ENCODE data around the gene EQTN. TPM values are rescaled to one million over a fixed set of nuclear protein-coding genes. Genes with fewer than 3 reads are reported as not detected.

The EQTN gene
- total and polyA plus RNA-seq, 2 of the 4 experiments (the other 2 are of a cell fraction) = not detected

DNA sequence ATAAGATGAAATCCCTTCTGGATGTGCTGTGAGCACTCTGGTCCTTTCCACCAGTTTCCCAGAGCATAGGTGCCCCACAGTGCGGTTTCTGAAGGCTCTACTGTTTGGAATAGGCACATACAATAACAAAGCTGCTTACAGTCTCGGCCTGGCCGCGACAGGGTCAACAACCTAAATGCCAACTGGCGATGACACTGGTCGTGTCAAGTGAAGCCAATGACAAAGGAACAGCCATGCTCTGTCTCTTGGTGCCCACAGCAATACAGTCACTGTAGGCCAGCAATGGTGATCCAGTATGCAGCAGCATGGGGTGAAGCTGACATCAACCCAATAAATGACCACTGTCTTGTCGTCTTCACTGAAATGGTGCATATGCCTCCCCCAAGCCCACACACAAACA, 47.8 kb upstream of the EQTN start:
- Histone ChIP-seq H3K14ac (replicated peaks; ENCODE audit: low read depth, low read length) (no peak overlapping the region), H2AFZ (replicated peaks; ENCODE audit: low read length, poor library complexity) (no peak overlapping the region), H3K27me3 (ENCODE audit: control insufficient read depth, insufficient read depth, low read length) (peaks cover 14% of the 10 kb centered on the region), H3K4me3 (ENCODE audit: insufficient read depth, low read depth, low read length) (no peak overlapping the region), H3K18ac (ENCODE audit: low read depth, low read length) (no peak overlapping the region), H3K56ac (ENCODE audit: extremely low read depth, insufficient read depth, low read length) (no peak overlapping the region), H3K27ac (ENCODE audit: insufficient read depth, low read length) (no peak overlapping the region), H2BK120ac (ENCODE audit: low read depth, low read length) (no peak overlapping the region), H4K5ac (ENCODE audit: low read depth, low read length) (no peak overlapping the region), H2AK5ac (ENCODE audit: low read depth, low read length) (no peak overlapping the region), H2BK15ac (ENCODE audit: low read depth, low read length) (no peak overlapping the region), H3K23ac (ENCODE audit: low read depth, low read length) (no peak overlapping the region), H3K9me3 (ENCODE audit: control insufficient read depth, insufficient read depth, low read length) (no peaks in the 10 kb centered on the region), H3K36me3 (ENCODE audit: control insufficient read depth, insufficient read depth, low read length) (no peaks in the 10 kb centered on the region), H3K4me1 (ENCODE audit: control insufficient read depth, insufficient read depth, low read length) (no peaks in the 10 kb centered on the region), H2BK5ac (ENCODE audit: low read depth, low read length, poor library complexity, severe bottlenecking) (no peak overlapping the region), H3K4ac (ENCODE audit: low read depth, low read length) (no peak overlapping the region), H2BK20ac (ENCODE audit: low read depth, low read length) (no peak overlapping the region), H2AK9ac (replicated peaks; ENCODE audit: low read depth, low read length, poor library complexity) (no peak overlapping the region), H3K9me1 (ENCODE audit: insufficient read depth, low read length) (no peaks in the 10 kb centered on the region), H4K91ac (ENCODE audit: insufficient read depth, low read depth, low read length) (no peak overlapping the region), H3K9ac (ENCODE audit: low read depth, low read length) (no peak overlapping the region), H3K79me1 (ENCODE audit: low read depth in 1 of 2, low read length in 2 of 2) (no peaks in the 10 kb centered on the region), H3K4me2 (ENCODE audit: low read depth, low read length) (no peak overlapping the region), H4K8ac (ENCODE audit: low read depth in 2 of 2, low read length in 2 of 2) (no peak overlapping the region), H4K20me1 (ENCODE audit: insufficient read depth, low read length) (no peaks in the 10 kb centered on the region)
- BruUV-seq (replicated peaks) = no TSS peak
- ATAC-seq (ENCODE audit: low read depth) (no peak), DNase-seq (no peak)
- intact Hi-C loops (cut with micrococcal nuclease) = no loop called here
- in situ Hi-C loops (cut with MboI; ENCODE audit: low sequenced_read_pairs) = no loop called here
- WGBS, 2 experiments (ENCODE audit: extremely low coverage in 2 of 2, insufficient read length in 1 of 2) = 69% methylated on average over 5 of the region's 7 CpGs; no CpG with 5 or more reads in 1 of the 2 experiments
- TF ChIP-seq SMC3 (IDR thresholded peaks at IDR 0.05; ENCODE audit: low read depth, low read length) (no peak), RAD21 (IDR thresholded peaks at IDR 0.05; ENCODE audit: low read length) (no peak), CEBPB (IDR thresholded peaks at IDR 0.05; ENCODE audit: low read depth, low read length) (no peak), POLR2A (IDR thresholded peaks at IDR 0.05; ENCODE audit: low read depth, low read length) (no peak), MXI1 (IDR thresholded peaks at IDR 0.05; ENCODE audit: borderline replicate concordance, low read depth, low read length) (no peak), MAZ (IDR thresholded peaks at IDR 0.05; ENCODE audit: borderline replicate concordance, low read depth, low read length) (no peak), RCOR1 (IDR thresholded peaks at IDR 0.05; ENCODE audit: insufficient replicate concordance, low read length) (no peak), CHD1 (IDR thresholded peaks at IDR 0.05; ENCODE audit: low read depth, low read length) (no peak), NFE2L2 (IDR thresholded peaks at IDR 0.05; ENCODE audit: low read depth, low read length) (no peak), BHLHE40 (IDR thresholded peaks at IDR 0.05; ENCODE audit: low read depth, low read length) (no peak), RFX5 (IDR thresholded peaks at IDR 0.05; ENCODE audit: low read depth, low read length) (no peak)
- TF ChIP-seq, protein P1, sequence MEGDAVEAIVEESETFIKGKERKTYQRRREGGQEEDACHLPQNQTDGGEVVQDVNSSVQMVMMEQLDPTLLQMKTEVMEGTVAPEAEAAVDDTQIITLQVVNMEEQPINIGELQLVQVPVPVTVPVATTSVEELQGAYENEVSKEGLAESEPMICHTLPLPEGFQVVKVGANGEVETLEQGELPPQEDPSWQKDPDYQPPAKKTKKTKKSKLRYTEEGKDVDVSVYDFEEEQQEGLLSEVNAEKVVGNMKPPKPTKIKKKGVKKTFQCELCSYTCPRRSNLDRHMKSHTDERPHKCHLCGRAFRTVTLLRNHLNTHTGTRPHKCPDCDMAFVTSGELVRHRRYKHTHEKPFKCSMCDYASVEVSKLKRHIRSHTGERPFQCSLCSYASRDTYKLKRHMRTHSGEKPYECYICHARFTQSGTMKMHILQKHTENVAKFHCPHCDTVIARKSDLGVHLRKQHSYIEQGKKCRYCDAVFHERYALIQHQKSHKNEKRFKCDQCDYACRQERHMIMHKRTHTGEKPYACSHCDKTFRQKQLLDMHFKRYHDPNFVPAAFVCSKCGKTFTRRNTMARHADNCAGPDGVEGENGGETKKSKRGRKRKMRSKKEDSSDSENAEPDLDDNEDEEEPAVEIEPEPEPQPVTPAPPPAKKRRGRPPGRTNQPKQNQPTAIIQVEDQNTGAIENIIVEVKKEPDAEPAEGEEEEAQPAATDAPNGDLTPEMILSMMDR (conservative IDR thresholded peaks at IDR 0.05; ENCODE audit: low read depth, low read length) = no peak
- TF ChIP-seq, protein P2, sequence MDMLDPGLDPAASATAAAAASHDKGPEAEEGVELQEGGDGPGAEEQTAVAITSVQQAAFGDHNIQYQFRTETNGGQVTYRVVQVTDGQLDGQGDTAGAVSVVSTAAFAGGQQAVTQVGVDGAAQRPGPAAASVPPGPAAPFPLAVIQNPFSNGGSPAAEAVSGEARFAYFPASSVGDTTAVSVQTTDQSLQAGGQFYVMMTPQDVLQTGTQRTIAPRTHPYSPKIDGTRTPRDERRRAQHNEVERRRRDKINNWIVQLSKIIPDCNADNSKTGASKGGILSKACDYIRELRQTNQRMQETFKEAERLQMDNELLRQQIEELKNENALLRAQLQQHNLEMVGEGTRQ (IDR thresholded peaks at IDR 0.05; ENCODE audit: low read depth, low read length) = no peak
- TF ChIP-seq, protein P3, sequence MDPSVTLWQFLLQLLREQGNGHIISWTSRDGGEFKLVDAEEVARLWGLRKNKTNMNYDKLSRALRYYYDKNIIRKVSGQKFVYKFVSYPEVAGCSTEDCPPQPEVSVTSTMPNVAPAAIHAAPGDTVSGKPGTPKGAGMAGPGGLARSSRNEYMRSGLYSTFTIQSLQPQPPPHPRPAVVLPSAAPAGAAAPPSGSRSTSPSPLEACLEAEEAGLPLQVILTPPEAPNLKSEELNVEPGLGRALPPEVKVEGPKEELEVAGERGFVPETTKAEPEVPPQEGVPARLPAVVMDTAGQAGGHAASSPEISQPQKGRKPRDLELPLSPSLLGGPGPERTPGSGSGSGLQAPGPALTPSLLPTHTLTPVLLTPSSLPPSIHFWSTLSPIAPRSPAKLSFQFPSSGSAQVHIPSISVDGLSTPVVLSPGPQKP (IDR thresholded peaks at IDR 0.05; ENCODE audit: borderline replicate concordance, low read depth, low read length) = no peak
- ChIA-PET CTCF (no interaction called here), POLR2A (ENCODE audit: unreplicated experiment) (no interaction called here)
- dilution Hi-C loops (cut with HindIII; ENCODE audit: low sequenced_read_pairs, unreplicated experiment) = no loop called here

Measured in IMR-90 (cell line).